Middle frontal gyrus (tissue), 1 donor: ENCODE measurements around the gene RPL7L1.
"Not testable (repeated sequence)": the region's sequence is repeated elsewhere in the genome, so short reads cannot be mapped to it uniquely, and the experiment has no call there.

Experiments
- DNase-seq: peaks from one replicate; pipeline ENCODE4 v3.0.0-alpha.2; 2015; ENCODE audit warnings: low spot score; ENCODE audit errors: extremely low spot score

RPL7L1 gene

GRCh38 chr6:42879372-42880239, at the start of gene RPL7L1:
TSS of gene RPL7L1 (plus strand) at chr6:42879616. CDS start at chr6:42879911, 295 bp downstream.
- DNase-seq: peak; percentile 80

GRCh38 chr6:42831237-42831636, 48.2 kb upstream of the RPL7L1 start:
- DNase-seq: no peak

- no peak for DNase-seq
These were observed 45.4 kb upstream of the RPL7L1 start for GRCh38 chr6:42834056-42834455.

GRCh38 chr6:42841844-42842584, 37.4 kb upstream of the RPL7L1 start:
- no peak for DNase-seq

GRCh38 chr6:42845327-42845694, 34.1 kb upstream of the RPL7L1 start:
- no peak for DNase-seq

- DNase-seq: no peak
These were observed 32.9 kb upstream of the RPL7L1 start for GRCh38 chr6:42846505-42846904.

GRCh38 chr6:42848700-42849099, 30.7 kb upstream of the RPL7L1 start:
- DNase-seq: no peak

GRCh38 chr6:42851599-42851998, 27.8 kb upstream of the RPL7L1 start:
- DNase-seq: no peak

GRCh38 chr6:42860036-42860435, 19.4 kb upstream of the RPL7L1 start:
- DNase-seq: no peak

GRCh38 chr6:42860481-42860880, 18.9 kb upstream of the RPL7L1 start:
- no peak for DNase-seq

GRCh38 chr6:42864602-42865001, 14.8 kb upstream of the RPL7L1 start:
- no peak for DNase-seq

- no peak for DNase-seq
These were observed 9.1 kb upstream of the RPL7L1 start for GRCh38 chr6:42870145-42870936.

GRCh38 chr6:42871711-42872110, 7.7 kb upstream of the RPL7L1 start:
- no peak for DNase-seq

GRCh38 chr6:42873313-42873712, 6.1 kb upstream of the RPL7L1 start:
- DNase-seq: no peak

- no peak for DNase-seq
These were observed 1.7 kb upstream of the RPL7L1 start for GRCh38 chr6:42877695-42878094.

- DNase-seq: not testable (repeated sequence)
These were observed 913 bp downstream of the RPL7L1 start for GRCh38 chr6:42880240-42880817.

- not testable (repeated sequence) for DNase-seq
These were observed 1.5 kb downstream of the RPL7L1 start for GRCh38 chr6:42880871-42881270.

GRCh38 chr6:42885702-42886101, 6.3 kb downstream of the RPL7L1 start:
- no peak for DNase-seq

GRCh38 chr6:42888201-42888600, 8.8 kb downstream of the RPL7L1 start:
- not testable (repeated sequence) for DNase-seq

GRCh38 chr6:42889815-42890214, 10.4 kb downstream of the RPL7L1 start:
- DNase-seq: no peak
